ENCODE results near the gene EPAS1.

DNA sequence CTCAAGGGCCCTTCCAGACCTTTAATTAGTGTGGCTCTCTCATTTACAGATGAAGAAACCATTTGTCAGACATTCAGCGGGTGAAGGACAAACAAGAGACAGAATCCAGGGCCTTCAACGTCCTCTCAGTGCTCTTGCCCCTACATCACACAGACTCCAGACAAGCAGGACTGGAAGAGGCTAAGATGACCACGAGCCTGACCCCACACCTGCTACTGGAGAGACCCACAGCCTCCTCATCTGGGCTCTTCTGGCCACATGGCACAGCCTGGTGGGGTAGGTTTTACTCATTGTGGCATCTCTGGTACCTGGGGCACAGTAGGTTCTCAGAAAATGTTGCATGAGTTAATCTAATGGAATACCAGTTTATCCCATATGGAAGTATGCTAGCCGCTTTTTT is 112.5 kb downstream of the EPAS1 start:
- TF ChIP-seq, protein P1, sequence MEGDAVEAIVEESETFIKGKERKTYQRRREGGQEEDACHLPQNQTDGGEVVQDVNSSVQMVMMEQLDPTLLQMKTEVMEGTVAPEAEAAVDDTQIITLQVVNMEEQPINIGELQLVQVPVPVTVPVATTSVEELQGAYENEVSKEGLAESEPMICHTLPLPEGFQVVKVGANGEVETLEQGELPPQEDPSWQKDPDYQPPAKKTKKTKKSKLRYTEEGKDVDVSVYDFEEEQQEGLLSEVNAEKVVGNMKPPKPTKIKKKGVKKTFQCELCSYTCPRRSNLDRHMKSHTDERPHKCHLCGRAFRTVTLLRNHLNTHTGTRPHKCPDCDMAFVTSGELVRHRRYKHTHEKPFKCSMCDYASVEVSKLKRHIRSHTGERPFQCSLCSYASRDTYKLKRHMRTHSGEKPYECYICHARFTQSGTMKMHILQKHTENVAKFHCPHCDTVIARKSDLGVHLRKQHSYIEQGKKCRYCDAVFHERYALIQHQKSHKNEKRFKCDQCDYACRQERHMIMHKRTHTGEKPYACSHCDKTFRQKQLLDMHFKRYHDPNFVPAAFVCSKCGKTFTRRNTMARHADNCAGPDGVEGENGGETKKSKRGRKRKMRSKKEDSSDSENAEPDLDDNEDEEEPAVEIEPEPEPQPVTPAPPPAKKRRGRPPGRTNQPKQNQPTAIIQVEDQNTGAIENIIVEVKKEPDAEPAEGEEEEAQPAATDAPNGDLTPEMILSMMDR (IDR thresholded peaks at IDR 0.05): no peak
- no peak for TF ChIP-seq POLR2A (IDR thresholded peaks at IDR 0.05)

Data from adrenal gland (tissue), 5 donors.